ENCODE results near the gene ERMAP.
"Not testable (repeated sequence)": the region's sequence is repeated elsewhere in the genome, so short reads cannot be mapped to it uniquely, and the experiment has no call there.

Gene ERMAP

GRCh38 chr1:42807056-42807668 is 9.8 kb upstream of the ERMAP start:
- no peak for DNase-seq

GRCh38 chr1:42814815-42815214 is 2.1 kb upstream of the ERMAP start:
- not testable (repeated sequence) for DNase-seq

DNA sequence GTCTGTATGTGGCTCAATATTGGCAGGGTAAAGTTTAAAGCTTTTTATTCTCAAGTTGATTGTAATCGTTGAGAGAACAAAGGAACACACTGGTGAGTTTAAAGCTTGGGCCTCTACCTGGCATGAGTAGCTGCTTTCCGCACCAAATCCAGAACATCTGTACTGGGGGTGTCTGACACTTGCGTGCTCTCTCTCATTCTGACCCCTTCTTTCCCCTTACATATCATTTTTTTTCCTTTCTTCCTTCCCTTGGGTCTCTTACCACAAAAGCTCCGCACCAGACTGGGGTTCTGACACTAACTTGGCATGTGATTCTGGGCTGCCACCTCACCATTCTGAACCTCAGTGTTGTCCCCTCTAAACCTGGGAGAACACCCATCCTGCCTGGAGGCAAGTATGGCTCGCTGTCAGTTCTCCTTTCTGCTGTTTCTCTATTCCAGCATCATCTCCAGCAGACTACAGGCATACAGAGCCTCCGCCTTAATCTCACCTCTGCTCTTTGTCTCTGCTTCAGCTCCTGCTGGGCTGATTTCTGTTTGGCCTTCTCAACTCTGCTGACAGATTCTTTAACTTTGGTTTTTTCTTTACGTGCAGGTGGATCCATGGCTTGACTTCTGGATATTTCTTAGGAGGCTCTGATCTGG is 859 bp upstream of the ERMAP start:
- peak in 1 of 2 experiments; percentile 33 for DNase-seq

GRCh38 chr1:42817440-42817767 is 482 bp downstream of the ERMAP start:
- no peak for DNase-seq

DNA sequence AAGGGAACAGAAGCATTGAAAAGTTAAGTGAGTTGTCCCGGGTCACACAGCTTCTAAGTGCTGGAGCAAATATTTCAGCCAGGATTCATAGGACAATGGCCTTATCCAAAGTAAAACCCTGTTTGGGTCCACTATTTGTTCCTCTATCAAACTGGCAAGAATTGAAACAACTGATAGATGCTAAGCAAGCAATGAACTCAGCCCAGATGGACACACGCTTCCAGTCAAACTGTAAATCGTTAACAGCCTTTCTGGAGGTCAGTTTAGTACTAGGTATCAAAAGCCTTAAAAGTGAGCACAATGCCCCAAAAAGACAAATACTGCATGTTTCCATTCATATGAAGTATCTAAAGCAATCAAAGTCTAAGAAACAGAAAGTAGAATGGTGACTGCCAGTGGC is 1.1 kb downstream of the ERMAP start:
- DNase-seq: no peak

GRCh38 chr1:42820813-42821212 is 3.9 kb downstream of the ERMAP start:
- no peak for DNase-seq

- no peak for DNase-seq
These were observed 4.8 kb downstream of the ERMAP start for GRCh38 chr1:42821690-42822089.

DNA sequence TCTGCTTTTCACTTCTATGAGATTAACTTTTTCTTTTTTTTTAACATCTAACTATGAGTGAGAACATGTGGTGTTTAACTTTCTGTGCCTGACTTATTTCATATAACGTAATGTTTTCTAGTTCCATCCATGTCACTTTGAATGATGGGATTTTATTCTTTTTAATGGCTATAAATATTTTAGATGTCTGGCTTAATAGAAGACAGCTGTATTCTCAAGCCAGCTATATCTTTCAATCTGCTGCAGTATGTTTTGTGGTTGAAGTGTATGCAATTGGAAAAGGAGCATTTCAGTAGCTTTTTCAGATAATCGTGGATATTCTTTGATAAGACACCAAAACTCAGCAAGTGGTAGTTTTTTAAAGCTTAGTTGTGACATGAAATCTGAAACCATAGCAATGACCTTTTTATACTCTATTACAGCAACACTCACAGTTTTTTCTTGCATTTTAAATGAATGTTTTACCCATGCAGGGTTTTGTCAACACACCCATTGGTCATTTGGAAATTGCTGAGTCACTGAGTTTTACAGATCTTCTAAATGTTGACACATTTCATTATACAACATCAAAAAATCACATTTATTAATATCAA is 6.0 kb downstream of the ERMAP start:
- DNase-seq: no peak

DNA sequence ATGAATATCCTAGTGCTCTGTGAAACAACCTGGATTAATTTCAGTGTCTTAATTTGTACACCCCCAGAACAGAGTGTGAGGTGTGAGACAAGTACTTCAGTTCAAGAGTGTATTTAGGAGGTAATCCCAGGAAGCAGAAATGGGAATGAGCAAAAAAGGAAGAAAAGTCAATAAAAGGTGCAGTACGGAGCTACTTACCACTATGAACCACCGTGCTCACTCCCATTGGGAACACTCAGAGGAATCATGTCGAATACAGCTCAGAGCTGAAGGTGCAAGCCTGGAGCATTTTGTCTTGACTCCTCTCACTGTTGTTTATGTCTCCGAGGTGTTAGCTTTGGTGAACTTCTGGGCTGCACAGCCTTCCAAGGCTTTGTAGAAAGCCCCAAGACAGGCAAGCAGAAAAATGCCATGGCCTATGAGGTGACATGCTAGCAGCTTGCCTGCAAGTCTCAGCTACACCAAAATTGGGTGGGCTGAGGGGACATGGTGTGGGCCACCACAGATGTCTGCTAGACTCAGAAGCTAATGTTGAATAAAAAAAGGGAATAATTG is 7.6 kb downstream of the ERMAP start:
- no peak for DNase-seq

- DNase-seq: no peak
These were observed 8.3 kb downstream of the ERMAP start for GRCh38 chr1:42825036-42825851.

- no peak for DNase-seq
These were observed 13.7 kb downstream of the ERMAP start for GRCh38 chr1:42830631-42831030.

GRCh38 chr1:42831273-42831672 is 14.4 kb downstream of the ERMAP start:
- DNase-seq: no peak

- no peak for DNase-seq
These were observed 15.8 kb downstream of the ERMAP start for GRCh38 chr1:42832641-42833240.

DNA sequence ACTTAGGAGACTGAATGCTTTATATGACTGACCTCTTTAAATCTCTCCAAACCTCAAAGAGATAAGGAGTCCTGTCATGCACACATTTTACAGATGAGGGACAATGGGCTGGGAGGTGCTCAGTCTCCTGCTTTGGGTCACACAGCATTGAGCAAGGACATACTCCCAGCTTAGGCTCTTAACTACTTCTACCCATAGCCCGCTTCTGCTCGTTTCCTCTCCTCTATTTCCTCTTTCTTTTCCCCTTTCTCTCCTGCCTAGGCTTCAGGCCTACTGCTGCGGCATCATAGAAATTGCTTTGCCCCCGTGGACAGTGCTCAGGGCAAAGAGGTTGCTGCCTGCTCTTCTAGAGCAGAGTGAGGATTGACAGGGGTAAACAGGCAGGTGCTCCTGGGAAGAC is 17.1 kb downstream of the ERMAP start:
- no peak for DNase-seq

DNA sequence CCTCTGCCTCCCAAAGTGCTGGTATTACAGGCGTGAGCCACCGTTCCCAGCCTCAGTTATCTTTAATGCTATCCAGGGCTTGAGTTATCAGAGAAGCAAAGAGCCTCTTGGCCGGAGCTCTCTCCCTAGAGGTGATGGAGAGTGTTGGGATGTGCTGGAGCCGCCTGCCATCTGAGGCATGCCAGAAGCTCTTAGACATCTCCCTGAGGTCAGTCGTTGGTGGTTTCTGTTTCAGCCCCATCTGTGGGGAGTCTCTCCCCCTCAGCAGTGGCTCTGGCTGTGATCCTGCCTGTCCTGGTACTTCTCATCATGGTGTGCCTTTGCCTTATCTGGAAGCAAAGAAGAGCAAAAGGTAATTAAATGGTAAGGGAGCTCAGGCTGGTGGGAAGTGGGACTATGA is 17.9 kb downstream of the ERMAP start:
- no peak for DNase-seq

- DNase-seq: no peak
These were observed 18.5 kb downstream of the ERMAP start for GRCh38 chr1:42835422-42835821.

GRCh38 chr1:42837709-42838108 is 20.8 kb downstream of the ERMAP start:
- no peak for DNase-seq

GRCh38 chr1:42838482-42839190 is 21.7 kb downstream of the ERMAP start:
- no peak for DNase-seq

- DNase-seq: no peak
These were observed 24.1 kb downstream of the ERMAP start for GRCh38 chr1:42841010-42841409.

DNA sequence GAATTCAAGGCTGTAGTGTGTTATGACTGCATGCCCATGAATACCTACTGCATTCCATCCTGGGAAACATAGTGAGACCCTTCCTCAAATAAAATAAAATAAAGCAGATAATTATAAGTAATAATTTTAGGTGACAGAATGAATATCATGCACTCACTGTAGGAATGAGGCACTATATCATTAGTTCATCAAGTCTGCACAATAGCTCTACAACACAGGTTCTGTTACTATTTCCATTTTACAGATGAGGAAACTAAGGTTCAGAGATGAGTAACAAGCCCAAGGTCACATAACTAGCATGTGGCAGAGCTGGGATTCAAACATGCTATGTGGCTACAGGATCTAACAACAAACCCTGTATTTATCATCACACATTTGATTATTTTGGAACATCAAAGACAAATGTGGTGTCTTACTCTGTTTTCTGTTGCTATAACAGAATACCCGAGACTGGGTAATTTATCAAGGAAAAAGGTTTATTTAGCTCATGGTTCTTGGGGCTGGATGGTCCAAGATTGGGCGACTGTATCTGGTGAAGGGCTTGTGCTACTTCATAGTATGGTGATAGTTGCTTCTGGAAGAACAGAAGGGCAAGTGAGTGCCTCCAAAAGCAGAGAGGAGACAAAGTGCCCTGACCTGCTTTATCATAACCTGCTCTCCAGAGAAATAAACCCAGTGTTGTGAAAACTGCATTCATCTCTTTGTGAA is 24.7 kb downstream of the ERMAP start:
- no peak for DNase-seq

- no peak for DNase-seq
These were observed 27.7 kb downstream of the ERMAP start for GRCh38 chr1:42844592-42845140.

All from cerebellar nuclear complex (tissue), 1 donor.